Subcutaneous adipose tissue (tissue), 4 donors: ENCODE results near the gene TDG. TPM values are rescaled to one million over a fixed set of nuclear protein-coding genes. Genes with fewer than 3 reads are reported as not detected.

Experiments used
- total RNA-seq, 4 donors: library from RNA; depleted of rRNA; stranded (reverse); fragments of >200 nt; gene quantifications; one replicate each; pipeline ENCODE4 v1.1.0, GENCODE V29; 2016
- TF ChIP-seq, protein P1 (sequence below): fragments of 450-650 bp; IDR thresholded peaks from one replicate; pipeline ENCODE4 v1.5.1; 2016; ENCODE audit warnings: low read depth, mild to moderate bottlenecking, control low read depth, antibody characterized with exemption, moderate library complexity

Gene TDG
- 10 to 100 TPM; 16.5 to 41.7 (median 21.7) TPM for total RNA-seq

- TF ChIP-seq, protein P1, sequence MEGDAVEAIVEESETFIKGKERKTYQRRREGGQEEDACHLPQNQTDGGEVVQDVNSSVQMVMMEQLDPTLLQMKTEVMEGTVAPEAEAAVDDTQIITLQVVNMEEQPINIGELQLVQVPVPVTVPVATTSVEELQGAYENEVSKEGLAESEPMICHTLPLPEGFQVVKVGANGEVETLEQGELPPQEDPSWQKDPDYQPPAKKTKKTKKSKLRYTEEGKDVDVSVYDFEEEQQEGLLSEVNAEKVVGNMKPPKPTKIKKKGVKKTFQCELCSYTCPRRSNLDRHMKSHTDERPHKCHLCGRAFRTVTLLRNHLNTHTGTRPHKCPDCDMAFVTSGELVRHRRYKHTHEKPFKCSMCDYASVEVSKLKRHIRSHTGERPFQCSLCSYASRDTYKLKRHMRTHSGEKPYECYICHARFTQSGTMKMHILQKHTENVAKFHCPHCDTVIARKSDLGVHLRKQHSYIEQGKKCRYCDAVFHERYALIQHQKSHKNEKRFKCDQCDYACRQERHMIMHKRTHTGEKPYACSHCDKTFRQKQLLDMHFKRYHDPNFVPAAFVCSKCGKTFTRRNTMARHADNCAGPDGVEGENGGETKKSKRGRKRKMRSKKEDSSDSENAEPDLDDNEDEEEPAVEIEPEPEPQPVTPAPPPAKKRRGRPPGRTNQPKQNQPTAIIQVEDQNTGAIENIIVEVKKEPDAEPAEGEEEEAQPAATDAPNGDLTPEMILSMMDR: no peak
Observed at GRCh38 chr12:103965590-103966504, at the start of gene TDG. Gene TDG, plus strand, starts transcription at chr12:103965872. Its CDS starts 166 bp downstream, at chr12:103966038.

DNA sequence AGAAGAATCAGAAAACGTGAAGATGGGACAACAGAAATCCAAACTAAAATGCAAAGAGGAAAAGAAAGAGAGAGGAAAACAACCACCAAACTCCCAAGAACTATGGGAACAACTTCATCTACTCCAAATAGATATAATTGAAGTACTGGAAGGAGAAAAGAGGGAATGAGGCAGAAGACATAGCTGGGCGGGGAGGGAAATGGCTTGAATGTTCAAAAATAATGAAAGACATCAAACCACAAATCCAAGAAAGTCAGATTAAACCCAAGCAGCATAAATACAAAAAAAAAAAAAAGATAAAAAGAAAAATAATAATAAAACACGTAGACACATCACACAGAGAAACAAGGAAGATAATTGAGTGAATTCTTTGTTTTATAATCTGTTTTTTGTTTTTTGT is 47.8 kb upstream of the TDG start:
- TF ChIP-seq, protein P1: no peak

- TF ChIP-seq, protein P1: no peak
Observed at GRCh38 chr12:103924761-103925641, 40.7 kb upstream of the TDG start.

DNA sequence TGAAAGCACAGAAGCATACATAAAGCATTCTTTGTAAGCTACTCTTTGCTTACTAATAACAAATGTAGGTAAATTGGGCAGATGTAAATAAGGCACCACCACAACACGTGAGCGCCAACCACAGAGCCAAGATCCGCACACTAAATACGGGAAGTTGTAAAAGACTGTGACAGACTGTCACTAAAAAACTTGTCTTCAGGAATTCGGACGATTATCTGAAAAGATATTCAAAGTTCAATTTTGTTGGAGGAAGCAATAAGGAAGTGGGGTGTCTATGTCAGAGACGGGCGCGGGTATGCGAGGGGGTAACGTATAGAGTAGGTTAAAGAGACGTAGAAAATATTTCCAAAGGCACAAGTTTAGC is 37.0 kb upstream of the TDG start:
- TF ChIP-seq, protein P1: no peak

DNA sequence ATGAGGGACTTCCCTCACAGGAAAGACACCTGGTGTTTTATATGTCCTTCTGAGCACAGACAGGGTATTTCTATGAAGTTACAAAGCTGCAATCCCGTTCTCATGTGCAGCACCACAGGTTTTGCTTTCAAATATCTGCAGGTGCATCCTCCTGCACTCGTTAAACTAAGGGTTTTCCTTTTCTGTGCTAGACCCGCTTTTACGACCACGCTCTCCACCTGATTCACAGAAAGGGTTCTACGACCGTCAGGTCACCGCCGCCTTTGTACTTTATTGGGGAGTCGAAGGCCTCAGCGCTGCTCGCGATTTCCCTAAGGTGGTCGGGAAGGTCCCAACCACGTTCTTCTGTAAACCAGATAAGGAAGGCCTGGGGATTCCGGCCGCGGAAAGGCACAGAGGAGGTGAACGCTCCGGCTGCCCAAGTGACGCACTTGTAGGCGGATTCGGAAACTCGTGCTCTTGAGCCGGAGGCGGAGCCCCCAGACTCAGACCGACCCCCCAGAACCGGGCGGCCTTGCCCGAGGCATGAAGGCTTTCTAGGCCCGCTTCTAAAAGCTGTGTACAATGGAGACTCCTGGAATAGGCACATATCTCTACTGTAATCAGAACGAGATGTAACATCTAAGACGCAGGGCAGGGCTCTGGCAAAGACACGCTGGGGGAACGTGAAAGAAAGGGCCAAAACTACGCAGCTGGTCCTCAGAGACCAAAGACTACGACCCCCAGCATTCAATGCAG is 36.5 kb upstream of the TDG start:
- TF ChIP-seq, protein P1: no peak

DNA sequence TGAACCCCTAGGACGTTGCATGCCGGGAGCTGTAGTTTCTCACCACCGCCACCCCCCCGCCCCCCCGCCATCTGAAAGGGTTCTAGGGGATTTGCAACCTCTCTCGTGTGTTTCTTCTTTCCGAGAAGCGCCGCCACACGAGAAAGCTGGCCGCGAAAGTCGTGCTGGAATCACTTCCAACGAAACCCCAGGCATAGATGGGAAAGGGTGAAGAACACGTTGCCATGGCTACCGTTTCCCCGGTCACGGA is 36.0 kb upstream of the TDG start:
- TF ChIP-seq, protein P1: no peak
